Fibroblast of skin of right biceps (primary cell): ENCODE data around the gene NEGR1.
"Not testable (repeated sequence)": the region's sequence is repeated elsewhere in the genome, so short reads cannot be mapped to it uniquely, and the experiment has no call there.

Source experiments
- DNase-seq: peaks from one replicate; pipeline ENCODE4 v3.0.0-alpha.2; 2013

The NEGR1 gene

DNA sequence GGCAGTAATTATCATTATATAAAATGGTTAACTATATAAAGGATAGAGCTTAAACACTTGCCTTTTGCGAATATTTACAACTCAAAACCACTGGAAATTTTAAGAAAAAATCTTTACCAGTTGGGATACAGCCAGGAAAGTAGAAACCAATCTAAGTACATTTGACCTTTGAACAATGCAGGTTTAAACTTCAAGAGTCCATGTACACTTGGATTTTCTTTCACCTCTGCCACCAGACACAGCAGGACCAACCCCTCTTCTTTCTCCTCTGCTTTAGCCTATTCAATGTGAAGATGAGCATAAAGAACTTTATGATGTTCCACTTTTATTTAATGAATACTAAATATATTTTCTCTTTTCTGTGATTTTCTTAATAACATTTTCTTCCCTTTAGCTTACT, 361.1 kb downstream of the NEGR1 start:
- no peak for DNase-seq

GRCh38 chr1:71920556-71920955, 361.8 kb downstream of the NEGR1 start:
- no peak for DNase-seq

DNA sequence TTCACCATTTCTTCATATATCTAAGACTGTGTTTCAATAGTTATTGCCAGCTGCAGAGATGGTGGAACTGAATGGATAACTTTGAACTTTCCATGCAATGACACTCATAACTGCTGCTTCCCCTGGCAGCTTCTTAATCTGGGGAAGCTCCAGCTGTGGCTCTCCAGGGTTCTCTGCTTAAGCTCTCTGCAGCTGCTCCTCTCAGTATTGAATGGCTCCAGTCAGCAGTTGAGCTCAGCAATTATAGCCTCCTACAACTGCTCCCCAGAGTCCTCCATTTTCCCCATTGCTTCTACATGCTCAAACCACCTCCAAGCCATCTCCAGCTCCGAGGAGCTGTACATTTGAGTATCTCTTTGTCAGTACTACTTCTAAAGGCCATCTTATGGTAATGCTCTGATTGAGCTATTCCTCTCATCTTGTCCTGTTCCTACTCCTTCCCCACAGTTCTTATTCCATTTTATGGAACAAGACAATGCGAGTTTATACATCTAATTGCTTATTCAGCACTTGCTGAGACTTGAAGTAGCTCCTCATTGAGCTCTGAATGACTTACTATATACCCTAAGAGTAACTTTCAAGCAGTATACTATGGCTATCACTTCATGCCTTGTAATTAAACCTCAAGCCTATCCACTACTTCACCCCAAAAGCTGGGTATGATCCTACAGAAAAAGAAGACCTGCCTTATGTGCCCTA, 362.4 kb downstream of the NEGR1 start:
- no peak for DNase-seq

DNA sequence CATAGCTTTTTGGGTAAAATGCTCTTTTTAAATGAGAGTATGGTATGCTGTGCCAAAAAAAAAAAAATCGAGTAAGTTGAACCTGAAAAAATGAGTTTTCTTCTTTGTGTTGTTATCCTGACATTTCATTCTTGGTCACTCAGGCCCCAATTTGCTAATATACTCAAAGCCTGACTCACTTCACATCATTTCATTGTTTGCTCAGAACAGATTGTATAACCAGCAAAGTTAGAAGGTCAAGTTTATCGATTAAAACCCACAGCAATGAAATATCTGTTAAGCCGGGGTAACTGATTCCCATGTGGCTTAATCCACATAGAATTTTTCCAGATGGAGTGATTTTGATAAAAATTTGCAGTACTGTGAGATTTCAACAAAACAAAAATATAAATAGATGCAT, 363.7 kb downstream of the NEGR1 start:
- no peak for DNase-seq

DNA sequence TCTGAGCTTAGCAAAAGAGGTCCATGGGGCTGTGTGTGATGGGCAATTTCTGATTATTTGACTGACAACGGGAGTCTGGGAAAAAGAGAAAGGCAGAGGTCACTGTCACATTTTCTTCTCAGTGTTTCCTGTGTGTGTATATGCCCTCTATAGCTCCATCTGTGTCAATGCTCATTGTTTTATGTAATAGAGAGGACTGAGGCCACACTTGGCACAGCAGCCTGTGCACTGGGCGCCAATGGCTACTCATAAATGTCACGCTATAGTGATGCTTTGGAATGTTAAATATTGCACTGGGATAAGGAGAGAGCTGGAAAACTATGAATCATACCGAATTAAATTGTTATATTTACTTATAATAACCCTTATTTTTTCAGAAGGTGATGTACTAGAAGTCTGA, 365.4 kb downstream of the NEGR1 start:
- DNase-seq, result no peak

- DNase-seq, result no peak
Measured at GRCh38 chr1:71914626-71915025, 367.7 kb downstream of the NEGR1 start.

- no peak for DNase-seq
Measured at GRCh38 chr1:71908871-71909390, 373.4 kb downstream of the NEGR1 start.

DNA sequence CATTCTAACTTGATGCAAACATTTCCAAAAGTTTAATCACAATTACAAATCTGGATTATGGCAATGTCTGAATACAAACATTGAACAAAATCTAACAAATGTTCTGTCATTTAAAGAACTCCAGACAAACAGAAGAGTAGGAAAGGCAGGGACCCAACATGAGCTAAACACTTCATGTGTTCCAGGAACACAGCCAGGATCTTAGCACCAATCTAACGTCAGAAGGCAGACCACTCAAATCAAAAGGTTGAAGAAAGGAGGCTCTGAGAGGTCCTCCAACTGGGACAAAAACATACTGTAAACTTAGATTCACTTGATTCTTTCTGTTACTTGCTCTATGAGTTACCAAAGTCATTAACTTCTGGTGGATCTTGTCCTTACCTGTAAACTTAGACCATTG, 374.0 kb downstream of the NEGR1 start:
- peak; percentile 3 for DNase-seq

- DNase-seq, result no peak
Measured at GRCh38 chr1:71899881-71900280, 382.5 kb downstream of the NEGR1 start.

GRCh38 chr1:71888166-71888565, 394.2 kb downstream of the NEGR1 start:
- DNase-seq, result not testable (repeated sequence)

DNA sequence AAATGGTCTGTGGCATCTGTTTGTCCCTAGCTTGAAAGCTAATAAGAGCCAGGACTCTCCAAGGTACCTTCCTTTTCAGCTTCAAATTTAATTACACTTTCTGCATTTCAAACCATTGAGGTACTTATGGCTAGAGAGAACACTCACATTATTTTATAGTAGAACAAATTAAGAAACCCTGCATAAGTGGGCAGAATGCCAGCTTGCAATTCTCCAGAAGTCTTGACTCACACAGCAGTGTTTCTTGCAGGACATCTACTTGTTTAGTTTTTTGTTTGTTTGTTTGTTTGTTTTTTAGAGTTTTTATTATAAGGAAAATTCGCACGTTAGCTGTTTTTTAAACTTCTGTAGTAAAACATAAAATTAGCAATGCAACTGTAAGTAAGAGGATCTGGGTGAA, 397.2 kb downstream of the NEGR1 start:
- DNase-seq, result peak; percentile 8

DNA sequence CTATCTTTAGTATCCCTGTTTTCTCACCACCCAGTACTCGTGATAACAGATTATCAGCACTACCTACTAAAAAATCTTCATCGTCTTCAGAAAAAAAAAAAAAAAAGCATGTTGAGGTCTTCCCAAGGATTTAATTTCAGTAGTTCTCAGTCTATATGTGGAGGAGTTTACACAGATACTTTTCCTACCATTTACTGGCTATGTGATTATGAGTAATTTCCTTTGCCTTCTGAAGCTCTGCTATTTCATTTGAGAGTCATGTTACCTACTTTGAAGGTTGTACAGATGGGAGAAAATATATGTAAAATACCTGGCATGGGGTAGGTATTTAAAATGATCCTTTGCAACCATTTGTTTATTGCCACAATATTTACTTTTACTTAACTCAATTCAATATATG, 399.7 kb downstream of the NEGR1 start:
- DNase-seq, result no peak

DNA sequence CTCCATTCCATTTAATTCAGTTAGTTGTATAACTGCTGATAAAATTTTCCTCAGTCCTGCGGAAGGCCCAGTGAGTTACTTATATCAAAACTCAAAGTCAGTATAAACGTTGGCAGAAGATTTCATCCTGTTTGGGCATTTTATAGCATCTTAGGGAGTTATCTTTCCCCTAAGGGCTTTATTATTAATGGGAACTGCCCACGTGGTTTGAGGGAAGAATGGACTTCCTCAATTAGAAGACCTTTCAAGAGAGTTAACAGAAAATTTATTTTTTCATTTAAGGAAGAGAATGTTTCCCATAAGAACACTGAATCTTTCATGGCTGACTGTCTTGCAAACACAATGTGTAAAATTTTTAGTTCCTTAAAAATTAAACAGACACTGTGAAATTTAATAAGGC, 400.1 kb downstream of the NEGR1 start:
- DNase-seq, result no peak

GRCh38 chr1:71881611-71882010, 400.7 kb downstream of the NEGR1 start:
- peak; percentile 22 for DNase-seq

GRCh38 chr1:71869326-71869725, 413.0 kb downstream of the NEGR1 start:
- no peak for DNase-seq

GRCh38 chr1:71862756-71863155, 419.6 kb downstream of the NEGR1 start:
- peak; percentile 12 for DNase-seq

GRCh38 chr1:71861022-71861421, 421.3 kb downstream of the NEGR1 start:
- DNase-seq, result peak; percentile 76

DNA sequence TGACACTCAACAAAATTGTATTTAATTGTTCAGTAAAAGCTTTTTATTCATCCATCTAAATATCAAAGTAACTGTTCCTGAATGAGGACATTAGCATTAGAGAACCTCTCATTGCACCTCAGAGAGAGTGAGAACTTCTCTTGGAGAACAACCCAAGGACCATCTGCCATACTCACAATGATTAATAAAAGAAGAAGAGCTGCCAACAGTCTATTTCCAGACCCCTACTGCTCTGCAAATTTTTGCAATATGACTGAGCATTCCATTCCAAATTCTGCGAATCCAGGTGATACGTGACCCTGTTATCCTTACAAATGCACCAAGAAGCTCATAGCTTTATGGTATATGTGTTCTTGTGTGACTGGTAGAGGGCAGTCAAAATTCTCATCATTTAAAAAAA, 422.5 kb downstream of the NEGR1 start:
- DNase-seq, result no peak

GRCh38 chr1:71857862-71858261, 424.5 kb downstream of the NEGR1 start:
- DNase-seq, result peak; percentile 41

DNA sequence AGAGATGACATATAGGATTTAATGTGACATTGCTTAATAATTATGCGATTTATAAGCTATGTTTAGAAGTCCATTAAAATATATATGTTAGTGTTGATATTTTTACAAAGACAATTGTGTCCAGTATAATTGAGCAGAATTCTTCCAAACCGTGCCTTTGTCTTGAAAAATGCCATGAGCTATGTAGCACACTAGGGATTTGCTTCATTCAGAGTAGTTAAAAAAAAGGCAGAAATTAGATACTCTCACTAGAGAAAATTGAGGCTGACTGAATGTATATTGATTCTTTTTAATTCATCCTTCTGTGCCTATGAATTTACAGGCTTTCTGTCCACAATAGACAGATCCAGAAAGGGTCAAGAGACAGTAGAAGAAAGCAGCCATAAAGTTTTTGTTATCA, 429.0 kb downstream of the NEGR1 start:
- no peak for DNase-seq

GRCh38 chr1:71850936-71851335, 431.4 kb downstream of the NEGR1 start:
- no peak for DNase-seq

DNA sequence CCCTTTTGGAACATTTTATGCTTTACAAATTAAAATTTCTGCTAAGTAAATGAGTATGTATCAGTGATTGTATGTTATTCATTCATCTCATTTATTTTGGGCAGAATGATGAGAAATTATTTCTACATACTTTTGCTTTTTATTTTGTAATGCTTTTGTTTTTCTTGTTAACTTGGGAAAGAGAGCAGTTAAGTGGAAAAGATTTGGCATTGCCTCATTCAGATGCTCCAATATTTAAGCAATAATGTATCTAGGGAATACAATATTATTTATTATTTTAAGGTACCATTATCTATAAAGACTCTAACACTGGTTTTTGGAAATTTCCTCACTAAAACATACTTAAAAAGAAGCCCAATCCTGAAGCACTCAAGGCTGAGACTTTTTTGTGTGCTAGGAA, 431.8 kb downstream of the NEGR1 start:
- no peak for DNase-seq

- no peak for DNase-seq
Measured at GRCh38 chr1:71843012-71843411, 439.3 kb downstream of the NEGR1 start.

- no peak for DNase-seq
Measured at GRCh38 chr1:71839876-71840275, 442.5 kb downstream of the NEGR1 start.

- no peak for DNase-seq
Measured at GRCh38 chr1:71836904-71837303, 445.4 kb downstream of the NEGR1 start.
